ENCODE results near the gene TBC1D22A. TPM values are rescaled to one million over a fixed set of nuclear protein-coding genes. Genes with fewer than 3 reads are reported as not detected.

The TBC1D22A gene
- total RNA-seq, 1 experiment from 2014 or later = 20.9 TPM

DNA sequence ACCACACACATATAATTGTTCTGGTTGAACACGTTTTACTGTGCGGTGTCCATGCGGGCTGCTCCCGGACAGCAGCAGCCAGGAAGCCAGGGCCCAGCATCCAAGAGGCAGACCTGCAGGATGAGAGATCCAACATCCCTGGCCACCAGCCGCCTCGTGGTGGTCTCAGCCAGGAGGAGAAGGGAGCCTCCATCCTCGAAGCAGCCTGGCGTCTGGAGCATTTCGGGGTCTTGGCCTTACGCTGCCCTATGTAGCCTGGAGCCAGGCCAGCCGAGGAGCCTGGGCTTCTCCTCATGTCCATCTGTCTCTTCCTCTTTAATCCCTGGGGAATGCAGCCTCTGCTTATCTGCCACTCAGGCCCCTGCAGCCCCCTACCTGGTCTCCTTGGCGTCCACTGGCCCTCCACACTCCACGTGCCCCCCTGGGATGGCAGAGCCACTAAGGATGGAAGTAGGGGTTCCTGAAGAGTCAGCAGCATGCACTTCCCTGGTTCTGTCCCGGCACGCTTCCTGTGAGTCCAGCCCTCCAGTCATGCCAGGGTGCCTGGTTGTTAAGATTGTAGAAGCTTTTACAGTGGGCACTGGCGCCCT lies 253.2 kb downstream of the TBC1D22A start:
- H3K9me3 ChIP-seq (ENCODE audit: control insufficient read depth in 1 of 2, insufficient read depth in 1 of 2, low read depth in 1 of 2, low read length in 2 of 2) = no peaks in the 10 kb centered on the region
- ChIA-PET CTCF (no interaction called here), POLR2A (no interaction called here), RAD21 (ENCODE audit: low non-redundant PET in 1 of 2, low total read pairs in 2 of 2, uncharacterized antibody in 2 of 2, unreplicated experiment in 2 of 2) (no interaction called here)
- no TSS peak for BruUV-seq (replicated peaks)
- no peak overlapping the region for H3K4me3 ChIP-seq (replicated peaks in 1 of 2; ENCODE audit: low read depth in 1 of 2, low read length in 2 of 2)
- DNase-seq (ENCODE audit: low read depth, low spot score) (no peak), ATAC-seq (no peak)
- no peaks in the 10 kb centered on the region for H3K36me3 ChIP-seq (ENCODE audit: control insufficient read depth in 1 of 2, insufficient read depth in 2 of 2, low read length in 2 of 2)
- no peaks in the 10 kb centered on the region for H3K4me1 ChIP-seq (ENCODE audit: control insufficient read depth in 1 of 2, insufficient read depth in 2 of 2, low read length in 2 of 2)
- H3K27ac ChIP-seq (ENCODE audit: low read depth, low read length) = no peak overlapping the region
- intact Hi-C loops (cut with micrococcal nuclease) = no loop called here
- H3K4me2 ChIP-seq (ENCODE audit: low read length) = no peak overlapping the region
- no peak overlapping the region for H2AFZ ChIP-seq (ENCODE audit: low read depth, low read length, poor library complexity, severe bottlenecking)
- no peaks in the 10 kb centered on the region for H3K9me2 ChIP-seq (ENCODE audit: insufficient read depth)
- TF ChIP-seq EZH2 (IDR thresholded peaks at IDR 0.05) = no peak
- TF ChIP-seq ELF1 (IDR thresholded peaks at IDR 0.05; ENCODE audit: borderline replicate concordance, low read depth) = no peak
- no peak for TF ChIP-seq SP1 (IDR thresholded peaks at IDR 0.05; ENCODE audit: low read depth)
- TF ChIP-seq EGR1 (IDR thresholded peaks at IDR 0.05; ENCODE audit: low read depth) = no peak
- no peak for TF ChIP-seq CBX3 (IDR thresholded peaks at IDR 0.05; ENCODE audit: low read depth)
- TF ChIP-seq ZFX (IDR thresholded peaks at IDR 0.05) = no peak
- no peak for TF ChIP-seq POLR2AphosphoS5 (IDR thresholded peaks at IDR 0.05; ENCODE audit: low read depth, low read length)
- TF ChIP-seq POLR2A (IDR thresholded peaks at IDR 0.05; ENCODE audit: borderline replicate concordance, extremely low read depth, insufficient read depth, insufficient read length) = no peak
- no peak for TF ChIP-seq SIN3A (IDR thresholded peaks at IDR 0.05; ENCODE audit: low read depth)
- no peak for TF ChIP-seq EZH2phosphoT487 (IDR thresholded peaks at IDR 0.05; ENCODE audit: borderline replicate concordance)
- TF ChIP-seq, protein P1, sequence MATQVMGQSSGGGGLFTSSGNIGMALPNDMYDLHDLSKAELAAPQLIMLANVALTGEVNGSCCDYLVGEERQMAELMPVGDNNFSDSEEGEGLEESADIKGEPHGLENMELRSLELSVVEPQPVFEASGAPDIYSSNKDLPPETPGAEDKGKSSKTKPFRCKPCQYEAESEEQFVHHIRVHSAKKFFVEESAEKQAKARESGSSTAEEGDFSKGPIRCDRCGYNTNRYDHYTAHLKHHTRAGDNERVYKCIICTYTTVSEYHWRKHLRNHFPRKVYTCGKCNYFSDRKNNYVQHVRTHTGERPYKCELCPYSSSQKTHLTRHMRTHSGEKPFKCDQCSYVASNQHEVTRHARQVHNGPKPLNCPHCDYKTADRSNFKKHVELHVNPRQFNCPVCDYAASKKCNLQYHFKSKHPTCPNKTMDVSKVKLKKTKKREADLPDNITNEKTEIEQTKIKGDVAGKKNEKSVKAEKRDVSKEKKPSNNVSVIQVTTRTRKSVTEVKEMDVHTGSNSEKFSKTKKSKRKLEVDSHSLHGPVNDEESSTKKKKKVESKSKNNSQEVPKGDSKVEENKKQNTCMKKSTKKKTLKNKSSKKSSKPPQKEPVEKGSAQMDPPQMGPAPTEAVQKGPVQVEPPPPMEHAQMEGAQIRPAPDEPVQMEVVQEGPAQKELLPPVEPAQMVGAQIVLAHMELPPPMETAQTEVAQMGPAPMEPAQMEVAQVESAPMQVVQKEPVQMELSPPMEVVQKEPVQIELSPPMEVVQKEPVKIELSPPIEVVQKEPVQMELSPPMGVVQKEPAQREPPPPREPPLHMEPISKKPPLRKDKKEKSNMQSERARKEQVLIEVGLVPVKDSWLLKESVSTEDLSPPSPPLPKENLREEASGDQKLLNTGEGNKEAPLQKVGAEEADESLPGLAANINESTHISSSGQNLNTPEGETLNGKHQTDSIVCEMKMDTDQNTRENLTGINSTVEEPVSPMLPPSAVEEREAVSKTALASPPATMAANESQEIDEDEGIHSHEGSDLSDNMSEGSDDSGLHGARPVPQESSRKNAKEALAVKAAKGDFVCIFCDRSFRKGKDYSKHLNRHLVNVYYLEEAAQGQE (IDR thresholded peaks at IDR 0.05; ENCODE audit: low read depth) = no peak
- TF ChIP-seq CEBPB (IDR thresholded peaks at IDR 0.05; ENCODE audit: low read depth) = no peak
- no peak for TF ChIP-seq FOSL1 (IDR thresholded peaks at IDR 0.05; ENCODE audit: low read depth)
- H3K27me3 ChIP-seq (ENCODE audit: insufficient read depth, low read length) = no peaks in the 10 kb centered on the region
- H3K79me2 ChIP-seq (ENCODE audit: insufficient read depth, low read length) = no peaks in the 10 kb centered on the region
- H3K9ac ChIP-seq (ENCODE audit: low read length) = no peak overlapping the region
- H4K20me1 ChIP-seq (ENCODE audit: insufficient read depth) = no peaks in the 10 kb centered on the region
